HepG2 (cell line): ENCODE measurements around the gene ANO10. TPM values are rescaled to one million over a fixed set of nuclear protein-coding genes. Genes with fewer than 3 reads are reported as not detected.

ENCODE experiments used
- ATAC-seq: fragments of 200-7000 bp; cut with Tn5 transposase; 3 replicates; pipeline ENCODE4 v1.9.1; 2020; ENCODE audit warnings: mild to moderate bottlenecking, moderate library complexity
- BruUV-seq: library from RNA; stranded (reverse); fragments of 400-500 nt; replicated peaks from 2 replicates; lab custom pipeline; 2021; lab: Mats Ljungman, UMichigan
- CTCF ChIA-PET: fragments of 300-600 bp; formaldehyde crosslinking; extraction: SDS; loops from one replicate; lab custom pipeline; 2021; ENCODE audit warnings: low total read pairs, inconsistent platforms, low intra/inter-chr PET ratio; lab: Yijun Ruan, JAX
- POLR2A ChIA-PET: fragments of 350-600 bp; sonication (Branson Sonifier 250); formaldehyde crosslinking; loops from one replicate; lab custom pipeline; 2020; ENCODE audit warnings: antibody characterized with exemption, inconsistent platforms; lab: Yijun Ruan, JAX
- DNase-seq: peaks from one replicate; pipeline ENCODE4 v3.0.0-alpha.2; 2015; ENCODE audit warnings: low spot score
- FAIRE-seq: peaks from 3 replicates; lab custom pipeline; 2011; peaks lifted over from hg19 to GRCh38; lab: Jason Lieb, UNC
- H2AFZ ChIP-seq: one replicate; pipeline ENCODE4 v1.6.1; 2011; ENCODE audit warnings: low read length, inconsistent platforms
- H3K27ac ChIP-seq: fragments of 300-600 bp; 3 replicates; pipeline ENCODE4 v1.8.0; 2011; ENCODE audit warnings: mixed run types, mild to moderate bottlenecking, mixed read lengths, low read length, inconsistent platforms; ENCODE audit not compliant: insufficient read depth; ENCODE audit errors: extremely low read length
- H3K27me3 ChIP-seq, 2 experiments: fragments of 200-600 bp in 1 of 2; 2 replicates in 1 of 2; 3 replicates in 1 of 2; pipeline versions ENCODE4 v1.6.0 to v1.8.0; 2011; ENCODE audit warnings: low read length in 2 of 2, mild to moderate bottlenecking in 2 of 2, moderate library complexity in 2 of 2, inconsistent platforms in 1 of 2; ENCODE audit not compliant: insufficient read depth in 2 of 2, control insufficient read depth in 1 of 2
- H3K36me3 ChIP-seq, 2 experiments: fragments of 200-600 bp in 1 of 2; replicated peaks in 1 of 2; 2 replicates in 1 of 2; 3 replicates in 1 of 2; pipeline versions ENCODE4 v1.5.1 to v1.8.0; 2011; ENCODE audit warnings: low read length in 2 of 2, inconsistent platforms in 1 of 2; ENCODE audit not compliant: insufficient read depth in 2 of 2, control insufficient read depth in 1 of 2
- H3K4me1 ChIP-seq: 2 replicates; pipeline ENCODE4 v1.5.1; 2012; ENCODE audit warnings: low read length, inconsistent platforms; ENCODE audit not compliant: insufficient read depth
- H3K4me2 ChIP-seq: 2 replicates; pipeline ENCODE4 v1.6.0; 2011; ENCODE audit warnings: low read depth, low read length, inconsistent platforms
- H3K4me3 ChIP-seq, 3 experiments: fragments of 200-600 bp in 1 of 3; sonication (generic), shearing (Covaris generic) in 1 of 3; replicated peaks in 1 of 3; 2 replicates each; pipeline ENCODE4 v1.5.1; 2011 to 2016; ENCODE audit warnings: low read length in 3 of 3, inconsistent platforms in 2 of 3, low read depth in 2 of 3, mild to moderate bottlenecking in 2 of 3, control low read depth in 1 of 3, mixed read lengths in 1 of 3; ENCODE audit not compliant: insufficient read depth in 1 of 3
- H3K79me2 ChIP-seq: one replicate; pipeline ENCODE4 v1.6.1; 2011; ENCODE audit warnings: low read length, inconsistent platforms; ENCODE audit not compliant: insufficient read depth
- H3K9ac ChIP-seq: 2 replicates; pipeline ENCODE4 v1.6.0; 2011; ENCODE audit warnings: mild to moderate bottlenecking, low read depth, low read length, inconsistent platforms; ENCODE audit not compliant: insufficient read depth
- H3K9me3 ChIP-seq: 2 replicates; pipeline ENCODE4 v1.5.1; 2012; ENCODE audit warnings: mild to moderate bottlenecking, low read length
- H4K20me1 ChIP-seq: 2 replicates; pipeline ENCODE4 v1.6.0; 2011; ENCODE audit warnings: inconsistent platforms, mild to moderate bottlenecking, low read length, moderate library complexity; ENCODE audit not compliant: insufficient read depth
- CSRNP2 ChIP-seq: sonication (generic); formaldehyde crosslinking; conservative IDR thresholded peaks from 2 replicates; pipeline ENCODE4 v1.8.0; 2022; ENCODE audit warnings: low read depth, missing genetic modification reagents
- HHEX ChIP-seq: IDR thresholded peaks from 2 replicates; pipeline ENCODE4 v1.6.1; 2016; ENCODE audit warnings: control low read depth
- SMARCC2 ChIP-seq: fragments of 450-650 bp; IDR thresholded peaks from 2 replicates; pipeline ENCODE4 v1.6.1; 2017; ENCODE audit warnings: antibody characterized with exemption, mild to moderate bottlenecking
- SRSF1 ChIP-seq: fragments of 200-400 bp; formaldehyde crosslinking; optimal IDR thresholded peaks from 2 replicates; pipeline ENCODE3; 2017; ENCODE audit warnings: mild to moderate bottlenecking, low read depth, low read length, moderate library complexity
- XBP1 ChIP-seq: sonication (generic); formaldehyde crosslinking; IDR thresholded peaks from 2 replicates; pipeline ENCODE4 v1.5.0; 2020; ENCODE audit warnings: missing genetic modification reagents
- YEATS4 ChIP-seq: sonication (generic); formaldehyde crosslinking; IDR thresholded peaks from 2 replicates; pipeline ENCODE4 v1.4.0; 2020; ENCODE audit warnings: missing genetic modification reagents, borderline replicate concordance
- ZNF530 ChIP-seq: sonication (generic); formaldehyde crosslinking; IDR thresholded peaks from 2 replicates; pipeline ENCODE4 v1.5.0; 2020; ENCODE audit warnings: low read depth, mild to moderate bottlenecking, missing genetic modification reagents
- ZNF558 ChIP-seq: sonication (generic); formaldehyde crosslinking; IDR thresholded peaks from 2 replicates; pipeline ENCODE4 v1.9.0; 2022; ENCODE audit warnings: mild to moderate bottlenecking, missing genetic modification reagents, borderline replicate concordance
- ZNF776 ChIP-seq: sonication (generic); formaldehyde crosslinking; IDR thresholded peaks from 2 replicates; pipeline ENCODE4 v1.4.0; 2020; ENCODE audit warnings: mild to moderate bottlenecking, missing genetic modification reagents
- ZNF891 ChIP-seq: sonication (generic); formaldehyde crosslinking; IDR thresholded peaks from 2 replicates; pipeline ENCODE4 v1.5.0; 2020; ENCODE audit warnings: mild to moderate bottlenecking, missing genetic modification reagents
- WGBS: methylation state at CpG from one replicate; pipeline ENCODE4 v1.1.6; 2017; ENCODE audit warnings: low lambda C conversion rate; 5-methylcytosine and 5-hydroxymethylcytosine counted together
- in situ Hi-C: cut with HindIII; loops from 2 replicates; pipeline ENCODE4 v1.10.0; 2017; ENCODE audit warnings: low pct_unique_long_range_greater_than_20kb; ENCODE audit not compliant: extremely low pct_ligation_motif_present
- intact Hi-C: fragments of 100-400 bp; cut with micrococcal nuclease; formaldehyde crosslinking; loops from one replicate; pipeline ENCODE4 v1.10.0; 2022; ENCODE audit not compliant: unreplicated experiment
- polyA plus RNA-seq, 8 experiments: library from polyadenylated mRNA; depleted of rRNA in 3 of 8; stranded (reverse) in 7 of 8; unstranded in 1 of 8; fragments of >200 nt; fragmentation: Illumina TruSeq in 4 of 8; extraction: Trizol in 4 of 8; gene quantifications; 2 replicates each; pipeline versions ENCODE4 v1.2.1 to v1.2.3, GENCODE V29; 2011 to 2016; ENCODE audit warnings: low read depth in 4 of 8, missing spikeins in 1 of 8, mixed read lengths in 1 of 8; ENCODE audit not compliant: insufficient read depth in 1 of 8
- total RNA-seq, 5 experiments: library from RNA; depleted of rRNA; stranded (reverse); fragments of >200 nt; fragmentation: Illumina TruSeq; extraction: Trizol; gene quantifications; 2 replicates each; pipeline ENCODE4 v1.2.3, GENCODE V29; 2016; ENCODE audit warnings: low read depth in 1 of 5
- TF ChIP-seq, protein P1 (sequence below): sonication (generic); formaldehyde crosslinking; IDR thresholded peaks from 2 replicates; pipeline ENCODE4 v1.8.0; 2022; ENCODE audit warnings: missing genetic modification reagents, low read depth, mild to moderate bottlenecking, borderline replicate concordance
- TF ChIP-seq, protein P2 (sequence below): sonication (generic); formaldehyde crosslinking; IDR thresholded peaks from 2 replicates; pipeline ENCODE4 v1.4.0; 2020; ENCODE audit warnings: missing genetic modification reagents

ANO10 gene
- total and polyA plus RNA-seq, 2 of the 13 experiments (the other 11 are each of a cell fraction or from before 2014, with no cell fraction given), result 10.4 to 13.1 TPM

- no peaks in the 10 kb centered on the region for H3K4me1 ChIP-seq
- ATAC-seq, result no peak
- no peak overlapping the region for H3K9ac ChIP-seq
- no peaks in the 10 kb centered on the region for H4K20me1 ChIP-seq
- BruUV-seq, result no TSS peak
- WGBS, result 74% methylated on average over 6 of the region's 8 CpGs
- no peaks in the 10 kb centered on the region for H3K9me3 ChIP-seq
- no peak for TF ChIP-seq ZNF891 (CRISPR knock-in tag)
- H3K36me3 ChIP-seq, result no peaks in the 10 kb centered on the region
- DNase-seq, result no peak
- ChIA-PET CTCF (no interaction called here), POLR2A (no interaction called here)
- no peak for FAIRE-seq
- no peaks in the 10 kb centered on the region for H3K27me3 ChIP-seq
- H3K4me3 ChIP-seq, result no peak overlapping the region
- in situ Hi-C loops (no loop called here), intact Hi-C loops (no loop called here)
- no peak overlapping the region for H3K4me2 ChIP-seq
- H2AFZ ChIP-seq, result no peak overlapping the region
- no peaks in the 10 kb centered on the region for H3K79me2 ChIP-seq
- no peak overlapping the region for H3K27ac ChIP-seq
Measured at GRCh38 chr3:43369404-43370292, 252.2 kb downstream of the ANO10 start.

GRCh38 chr3:43366885-43367284 lies 254.9 kb downstream of the ANO10 start:
- H4K20me1 ChIP-seq, result no peaks in the 10 kb centered on the region
- FAIRE-seq (no peak), DNase-seq (no peak), ATAC-seq (no peak)
- no peak for TF ChIP-seq HHEX (CRISPR knock-in tag)
- TF ChIP-seq XBP1 (CRISPR knock-in tag), result no peak
- no peak for TF ChIP-seq SMARCC2
- TF ChIP-seq ZNF558 (CRISPR knock-in tag), result no peak
- no peak for TF ChIP-seq ZNF776 (CRISPR knock-in tag)
- TF ChIP-seq CSRNP2 (CRISPR knock-in tag), result no peak
- TF ChIP-seq, protein P1, sequence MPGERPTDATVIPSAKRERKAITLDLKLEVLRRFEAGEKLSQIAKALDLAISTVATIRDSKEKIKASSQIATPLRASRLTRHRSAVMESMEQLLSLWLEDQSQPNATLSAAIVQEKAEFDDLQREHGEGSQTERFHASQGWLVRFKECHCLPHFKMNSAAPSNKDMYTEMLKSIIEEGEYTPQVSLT (CRISPR knock-in tag), result no peak
- TF ChIP-seq, protein P2, sequence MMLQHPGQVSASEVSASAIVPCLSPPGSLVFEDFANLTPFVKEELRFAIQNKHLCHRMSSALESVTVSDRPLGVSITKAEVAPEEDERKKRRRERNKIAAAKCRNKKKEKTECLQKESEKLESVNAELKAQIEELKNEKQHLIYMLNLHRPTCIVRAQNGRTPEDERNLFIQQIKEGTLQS (CRISPR knock-in tag), result no peak
- TF ChIP-seq SRSF1, result no peak
- TF ChIP-seq ZNF530 (CRISPR knock-in tag), result no peak
- TF ChIP-seq YEATS4, result no peak
- CTCF ChIA-PET, result no interaction called here
- H3K27me3 ChIP-seq, result no peaks in the 10 kb centered on the region
- in situ Hi-C loops (no loop called here), intact Hi-C loops (no loop called here)
- no peaks in the 10 kb centered on the region for H3K79me2 ChIP-seq
- H3K9ac ChIP-seq, result no peak overlapping the region
- POLR2A ChIA-PET, result no interaction called here
- H3K9me3 ChIP-seq, result no peaks in the 10 kb centered on the region
- no TSS peak for BruUV-seq
- WGBS, result 93% methylated on average over 8 of the region's 9 CpGs
- H3K4me1 ChIP-seq, result no peaks in the 10 kb centered on the region
- H3K4me2 ChIP-seq, result no peak overlapping the region
- no peak overlapping the region for H3K4me3 ChIP-seq
- no peak overlapping the region for H3K27ac ChIP-seq
- H2AFZ ChIP-seq, result no peak overlapping the region
- H3K36me3 ChIP-seq, result no peaks in the 10 kb centered on the region
